HG03135 (cell line): Measurements from ENCODE around the gene GRK5.

ENCODE experiments used
- ATAC-seq: cut with Tn5 transposase; IDR thresholded peaks from one replicate; pipeline ENCODE4 v1.9.1; 2021; ENCODE audit warnings: mild to moderate bottlenecking, moderate library complexity; ENCODE audit not compliant: unreplicated experiment

The GRK5 gene

GRCh38 chr10:119197921-119198320 is 9.4 kb upstream of the GRK5 start:
- ATAC-seq = no peak

DNA sequence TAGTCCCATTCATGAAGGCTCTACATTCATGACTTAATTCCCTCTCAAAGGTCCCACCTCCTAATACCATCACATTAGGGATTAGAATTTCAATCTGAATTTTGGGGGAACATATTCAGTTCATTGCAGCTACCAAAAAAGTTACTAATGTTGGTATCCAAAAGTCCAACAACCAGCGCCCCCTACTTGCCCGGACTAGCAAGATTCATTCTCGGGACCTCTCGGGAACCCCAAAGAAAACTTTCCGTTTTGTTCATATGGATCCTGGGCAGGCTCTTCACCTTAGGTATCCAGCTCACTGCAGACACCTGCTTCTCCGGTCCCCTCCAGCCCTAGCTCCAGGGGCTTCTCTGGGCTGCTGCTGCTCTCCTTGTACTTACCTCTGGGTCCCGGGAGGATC is 8.9 kb upstream of the GRK5 start:
- no peak for ATAC-seq

- ATAC-seq = no peak
These were observed 8.0 kb upstream of the GRK5 start for GRCh38 chr10:119199231-119199992.

DNA sequence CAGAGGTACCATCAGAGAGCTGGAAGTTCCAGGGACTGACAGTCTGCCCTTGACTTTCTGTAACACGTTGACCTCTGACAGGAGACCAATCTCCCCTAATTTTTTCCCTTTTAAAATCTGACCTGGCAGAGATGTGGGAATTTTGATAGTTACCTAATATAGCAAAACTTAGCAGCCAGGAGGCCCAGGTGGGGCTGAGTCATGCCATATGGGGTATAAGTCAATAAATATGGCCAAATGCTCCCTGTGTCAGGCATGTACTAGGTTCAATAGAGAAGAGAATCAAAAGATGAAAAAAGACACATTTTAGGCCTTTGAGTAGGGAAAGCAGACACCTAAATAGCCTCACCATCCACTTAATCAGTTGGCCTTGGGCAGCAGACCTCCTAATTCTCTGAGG is 6.1 kb upstream of the GRK5 start:
- ATAC-seq = no peak

- ATAC-seq = no peak
These were observed 4.4 kb upstream of the GRK5 start for GRCh38 chr10:119203006-119203405.

DNA sequence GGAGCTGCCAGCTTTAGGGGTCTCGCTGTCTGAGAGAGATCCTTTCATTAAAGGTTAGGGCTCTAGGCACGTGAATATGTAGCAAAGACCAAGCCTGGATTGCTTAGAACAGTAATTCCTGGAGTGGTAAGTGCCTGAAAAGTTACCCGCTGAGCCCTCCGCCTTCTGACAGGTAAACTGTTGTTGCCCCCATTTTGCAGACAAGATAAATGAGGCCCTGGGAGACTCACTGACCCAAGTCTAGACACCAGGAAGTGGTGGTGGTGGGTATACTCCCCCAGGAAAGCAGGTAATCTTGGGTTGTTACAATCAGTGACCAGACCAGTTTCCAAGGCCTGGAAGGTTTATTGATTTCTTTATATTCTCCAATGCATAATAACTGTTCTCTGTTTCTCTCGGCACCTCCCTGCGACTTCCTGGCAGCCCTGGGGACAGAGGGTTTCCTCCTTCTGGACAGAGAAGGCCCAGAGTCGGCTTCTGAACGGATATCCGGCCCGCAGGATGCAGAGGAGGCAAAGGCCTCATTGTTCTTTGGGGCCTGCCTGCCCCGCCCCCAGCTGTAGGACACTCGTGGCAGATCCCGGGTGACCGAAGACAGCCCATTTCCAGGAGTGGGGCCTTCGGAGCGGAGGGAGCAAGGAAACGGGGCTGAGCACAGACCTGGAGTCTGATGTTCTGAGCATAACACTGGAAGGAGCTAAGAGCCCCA is 1.3 kb upstream of the GRK5 start:
- ATAC-seq = peak; percentile 38

DNA sequence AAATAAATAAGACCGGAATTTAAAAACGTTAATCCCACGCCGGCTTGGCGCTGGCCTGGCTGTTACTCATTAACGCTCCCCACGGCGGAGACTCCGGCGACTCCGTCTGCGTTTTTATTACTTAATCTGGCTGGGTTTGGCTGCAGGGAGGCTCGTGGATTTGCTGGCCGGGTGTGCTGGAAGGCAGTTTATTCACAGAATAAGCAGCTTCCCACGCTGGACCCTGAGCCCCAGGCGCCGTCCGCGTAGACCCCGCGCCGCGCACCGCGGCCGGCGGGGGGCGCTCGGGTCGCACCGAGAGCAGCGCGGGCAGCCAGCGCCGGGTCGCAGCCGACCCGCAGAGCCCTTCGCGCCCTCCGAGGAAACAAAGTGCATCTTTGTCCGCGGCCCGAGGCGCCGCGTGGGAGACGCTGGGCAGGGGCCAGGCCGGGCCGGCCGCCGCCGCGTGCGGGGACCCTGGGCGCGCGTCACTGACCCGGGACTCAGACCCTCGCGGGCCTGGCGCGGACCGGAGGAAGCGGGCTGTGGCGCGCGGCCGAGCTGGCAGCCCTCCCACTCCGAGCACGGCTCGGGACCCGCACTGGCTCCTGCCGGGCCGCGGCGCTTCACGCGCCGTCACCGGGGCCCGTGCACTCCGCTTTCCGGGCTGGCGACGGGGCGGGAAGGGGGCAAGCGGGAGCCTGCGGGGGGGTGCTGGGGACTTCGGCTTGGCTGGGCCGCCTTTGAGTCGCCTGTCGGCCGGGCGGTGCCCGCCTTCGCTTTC is 587 bp upstream of the GRK5 start:
- ATAC-seq = peak; percentile 56

GRCh38 chr10:119207713-119208552 is 562 bp downstream of the GRK5 start:
- ATAC-seq = no peak

DNA sequence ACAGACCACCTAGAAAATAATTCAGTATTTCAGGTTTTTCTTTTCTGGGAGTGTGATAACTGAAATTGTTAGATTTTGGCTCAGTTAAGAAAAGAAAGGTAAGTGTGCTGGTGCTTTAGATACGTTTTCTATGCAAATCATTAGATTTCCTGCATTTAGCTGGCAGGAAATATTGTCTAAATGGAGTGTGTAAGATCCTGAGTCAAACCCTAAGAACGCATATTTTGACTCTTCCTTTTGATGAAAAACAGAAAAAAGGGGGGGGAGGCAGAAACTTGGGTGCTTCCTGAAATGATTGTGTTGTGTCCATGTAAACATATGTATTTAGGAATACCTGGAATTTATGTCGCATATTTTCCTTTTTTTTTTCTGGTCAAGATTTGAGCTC is 1.2 kb downstream of the GRK5 start:
- no peak for ATAC-seq

DNA sequence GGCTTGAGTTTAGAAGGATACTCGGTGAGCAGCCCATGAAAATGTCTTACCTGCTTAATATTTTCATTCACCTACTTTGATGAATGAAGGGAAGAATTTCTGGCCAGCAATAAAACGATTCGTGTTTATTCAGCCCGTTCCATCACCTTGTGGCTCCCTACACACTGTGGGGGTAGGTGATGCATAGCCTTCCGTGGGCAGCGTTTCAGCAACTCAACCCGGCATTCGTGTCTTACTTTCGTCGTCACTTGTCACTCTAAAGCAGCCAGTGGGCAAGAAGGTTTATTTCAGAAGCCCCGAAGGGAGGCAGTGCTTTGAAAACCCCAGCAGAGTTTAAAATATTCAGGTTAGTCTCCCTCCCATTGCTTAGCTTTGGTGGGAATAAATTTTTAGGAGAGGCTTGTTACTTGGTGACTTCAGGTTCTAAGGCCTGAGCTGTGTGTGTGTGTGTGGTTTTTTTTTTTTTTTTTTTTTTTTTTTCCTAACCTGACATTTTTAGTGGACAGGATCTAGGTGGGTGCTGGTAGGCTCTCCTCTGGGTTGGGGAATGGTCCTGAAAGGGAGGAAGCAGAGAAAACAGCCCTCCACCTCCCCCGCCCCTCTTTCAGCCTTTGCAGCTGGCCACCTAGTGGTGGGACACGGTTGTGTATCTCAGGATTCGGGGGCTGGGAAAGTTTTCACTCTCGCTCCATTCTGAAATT is 1.8 kb downstream of the GRK5 start:
- no peak for ATAC-seq

DNA sequence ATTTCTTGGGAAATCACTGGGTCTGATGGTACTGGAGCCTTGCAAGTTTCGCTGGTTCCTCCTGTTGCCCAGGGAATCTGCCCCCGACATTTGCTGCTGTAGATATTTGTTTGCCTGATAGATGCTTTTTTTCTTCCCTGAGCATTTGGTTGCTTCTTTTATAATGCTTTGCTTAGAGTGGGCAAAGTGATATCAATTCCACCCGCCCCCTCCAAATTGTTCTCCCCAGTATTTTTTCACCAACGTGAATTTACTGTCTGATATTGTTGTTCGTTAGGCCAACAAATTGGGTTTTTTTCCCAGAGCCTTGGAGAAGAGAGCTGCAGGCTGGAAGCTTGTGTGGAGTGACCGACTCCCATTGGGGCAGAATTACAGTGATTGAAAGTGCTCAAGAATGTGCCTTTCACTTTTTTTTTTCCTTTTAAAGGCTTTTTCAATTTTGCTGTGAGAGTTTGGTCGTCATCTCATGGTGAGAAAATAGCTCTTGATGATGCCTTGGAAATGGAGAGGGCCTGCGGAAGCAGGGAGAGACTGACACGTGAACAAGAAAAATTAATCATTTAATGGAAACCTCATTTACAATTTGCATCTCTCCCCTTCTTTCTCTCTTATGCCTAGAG is 2.5 kb downstream of the GRK5 start:
- ATAC-seq = no peak

- no peak for ATAC-seq
These were observed 3.3 kb downstream of the GRK5 start for GRCh38 chr10:119210633-119211032.

DNA sequence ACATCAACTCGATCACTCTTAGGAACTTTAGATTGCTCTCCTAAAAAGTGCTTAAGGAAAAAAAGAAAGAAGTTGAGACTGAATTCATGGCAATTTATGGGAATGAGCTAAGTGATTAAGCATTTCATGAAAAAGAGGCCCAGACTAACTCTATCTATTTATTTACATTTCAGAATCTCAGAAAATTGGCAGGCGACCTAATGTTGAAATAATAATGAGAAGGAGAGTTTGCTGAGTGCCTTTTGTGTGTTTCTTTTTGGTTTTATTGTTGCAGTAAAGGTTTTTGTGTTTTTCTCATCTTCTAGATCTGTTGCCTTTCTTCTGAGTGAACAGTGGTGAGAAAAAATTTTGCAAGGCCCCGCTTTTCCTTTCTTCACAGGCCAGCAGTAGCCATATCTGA is 3.8 kb downstream of the GRK5 start:
- ATAC-seq = no peak

- ATAC-seq = no peak
These were observed 4.5 kb downstream of the GRK5 start for GRCh38 chr10:119211625-119212441.

DNA sequence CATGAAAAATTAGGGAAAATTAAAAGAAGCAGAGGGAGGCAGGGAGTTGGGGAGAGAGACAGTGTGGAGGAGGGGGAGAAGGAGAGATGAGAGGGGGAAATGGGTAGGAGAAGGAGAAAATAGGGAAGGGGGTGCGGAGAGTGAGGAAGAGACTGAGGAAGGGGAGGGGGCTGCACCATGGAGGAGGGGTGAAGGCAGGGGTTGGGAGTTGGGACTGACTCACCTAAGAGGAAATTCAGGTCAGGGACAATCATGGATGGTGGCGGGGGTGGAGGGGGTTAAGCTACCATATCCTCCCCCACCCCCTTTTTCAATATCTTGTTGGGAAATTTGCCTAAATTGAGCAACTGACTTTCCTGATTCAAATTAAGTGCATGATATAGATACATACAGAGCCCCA is 8.0 kb downstream of the GRK5 start:
- no peak for ATAC-seq

- ATAC-seq = no peak
These were observed 8.8 kb downstream of the GRK5 start for GRCh38 chr10:119216127-119216526.

- no peak for ATAC-seq
These were observed 10.0 kb downstream of the GRK5 start for GRCh38 chr10:119217401-119217800.

GRCh38 chr10:119217991-119218490 is 10.7 kb downstream of the GRK5 start:
- no peak for ATAC-seq

DNA sequence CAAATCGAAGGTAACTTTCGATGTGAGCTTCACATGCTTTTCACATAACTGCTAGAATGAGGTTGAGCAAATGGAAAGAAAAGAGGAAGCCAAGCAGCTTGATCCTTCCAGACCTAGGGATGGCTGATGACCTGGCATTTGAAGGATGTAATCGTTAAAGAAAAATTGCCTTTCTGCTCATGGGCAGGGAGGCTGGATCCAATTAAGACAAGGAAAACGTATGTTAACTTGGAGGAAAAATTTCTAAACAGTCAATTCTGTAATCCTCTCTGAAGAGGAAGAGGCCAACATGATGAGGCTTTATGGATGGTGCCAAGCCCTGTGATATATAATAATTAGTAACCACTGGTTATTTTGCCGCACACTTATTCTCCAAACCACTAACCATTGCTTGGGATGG is 12.5 kb downstream of the GRK5 start:
- ATAC-seq = no peak
